ENCODE results near the gene GSTK1.
"Not testable (repeated sequence)": the region's sequence is repeated elsewhere in the genome, so short reads cannot be mapped to it uniquely, and the experiment has no call there.

GSTK1 gene

GRCh38 chr7:143285806-143286521 is 22.7 kb downstream of the GSTK1 start:
- H3K4me3 ChIP-seq (replicated peaks; ENCODE audit: low read depth, low read length) = no peak overlapping the region
- TF ChIP-seq, protein P1, sequence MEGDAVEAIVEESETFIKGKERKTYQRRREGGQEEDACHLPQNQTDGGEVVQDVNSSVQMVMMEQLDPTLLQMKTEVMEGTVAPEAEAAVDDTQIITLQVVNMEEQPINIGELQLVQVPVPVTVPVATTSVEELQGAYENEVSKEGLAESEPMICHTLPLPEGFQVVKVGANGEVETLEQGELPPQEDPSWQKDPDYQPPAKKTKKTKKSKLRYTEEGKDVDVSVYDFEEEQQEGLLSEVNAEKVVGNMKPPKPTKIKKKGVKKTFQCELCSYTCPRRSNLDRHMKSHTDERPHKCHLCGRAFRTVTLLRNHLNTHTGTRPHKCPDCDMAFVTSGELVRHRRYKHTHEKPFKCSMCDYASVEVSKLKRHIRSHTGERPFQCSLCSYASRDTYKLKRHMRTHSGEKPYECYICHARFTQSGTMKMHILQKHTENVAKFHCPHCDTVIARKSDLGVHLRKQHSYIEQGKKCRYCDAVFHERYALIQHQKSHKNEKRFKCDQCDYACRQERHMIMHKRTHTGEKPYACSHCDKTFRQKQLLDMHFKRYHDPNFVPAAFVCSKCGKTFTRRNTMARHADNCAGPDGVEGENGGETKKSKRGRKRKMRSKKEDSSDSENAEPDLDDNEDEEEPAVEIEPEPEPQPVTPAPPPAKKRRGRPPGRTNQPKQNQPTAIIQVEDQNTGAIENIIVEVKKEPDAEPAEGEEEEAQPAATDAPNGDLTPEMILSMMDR (IDR thresholded peaks at IDR 0.05; ENCODE audit: low read depth, low read length, missing control alignments) = no peak
- DNase-seq (ENCODE audit: extremely low read depth, low read depth) = no peak

GRCh38 chr7:143286522-143286890 is 23.3 kb downstream of the GSTK1 start:
- no peak overlapping the region for H3K4me3 ChIP-seq (replicated peaks; ENCODE audit: low read depth, low read length)
- TF ChIP-seq, protein P1 (IDR thresholded peaks at IDR 0.05; ENCODE audit: low read depth, low read length, missing control alignments) = no peak
- no peak for DNase-seq (ENCODE audit: extremely low read depth, low read depth)

DNA sequence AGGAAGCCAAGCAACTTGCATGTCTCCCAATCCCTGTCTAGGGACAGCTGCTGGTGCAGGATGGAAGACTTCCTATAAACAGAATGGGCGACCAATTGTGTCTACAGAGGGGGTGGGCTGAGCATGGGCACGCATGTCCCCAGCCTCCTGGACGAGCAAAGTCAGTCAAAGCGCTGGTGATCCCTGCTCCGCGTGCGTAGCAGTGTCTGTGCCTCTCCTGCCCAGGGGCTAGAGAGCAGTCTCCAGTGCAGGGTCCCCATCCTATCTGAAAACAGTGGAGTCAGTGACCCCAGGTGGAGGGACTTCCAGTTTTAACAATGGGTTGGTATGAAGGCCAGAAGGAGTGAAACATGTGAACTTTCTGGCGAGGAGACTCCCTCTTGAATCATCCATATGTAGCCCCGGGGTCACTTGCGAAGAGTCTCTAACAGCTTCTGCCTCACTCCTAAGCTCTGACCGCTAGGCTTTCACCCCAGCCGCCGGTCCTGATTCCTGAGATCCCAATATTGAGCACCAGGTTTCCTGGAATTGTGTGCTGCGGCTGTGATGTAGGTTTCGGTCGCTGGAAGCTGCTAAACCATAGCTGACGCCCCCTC is 24.2 kb downstream of the GSTK1 start:
- no peak overlapping the region for H3K4me3 ChIP-seq (replicated peaks; ENCODE audit: low read depth, low read length)
- TF ChIP-seq, protein P1 (IDR thresholded peaks at IDR 0.05; ENCODE audit: low read depth, low read length, missing control alignments) = no peak
- no peak for DNase-seq (ENCODE audit: extremely low read depth, low read depth)

GRCh38 chr7:143287935-143288826 is 24.9 kb downstream of the GSTK1 start, which contains the start of gene CASP2:
Gene CASP2 (plus strand): TSS chr7:143288351. CDS start chr7:143288456, 105 bp downstream.
- peak within 1 kb of the TSS; percentile 93 for H3K4me3 ChIP-seq (replicated peaks; ENCODE audit: low read depth, low read length)
- TF ChIP-seq, protein P1 (IDR thresholded peaks at IDR 0.05; ENCODE audit: low read depth, low read length, missing control alignments) = no peak
- DNase-seq (ENCODE audit: extremely low read depth, low read depth) = peak; percentile 81

DNA sequence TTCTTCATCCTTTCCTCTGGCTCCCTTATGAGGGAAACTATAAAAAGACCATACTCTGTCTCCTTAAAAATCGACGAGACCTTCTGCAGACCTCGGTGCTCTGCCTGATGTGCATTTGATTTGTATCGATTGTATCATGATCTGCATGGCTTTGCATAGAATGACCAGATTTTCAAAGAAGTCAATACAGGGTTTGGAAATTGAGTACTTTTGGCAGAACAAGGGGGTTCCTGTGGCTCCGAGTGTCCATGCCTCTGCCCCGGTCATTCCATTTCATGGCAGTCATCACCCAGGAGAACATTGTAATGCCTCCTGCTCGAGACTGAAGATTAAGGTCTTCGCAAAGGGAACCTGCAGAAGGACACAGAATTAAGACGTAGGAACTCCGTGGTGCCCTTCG is 25.6 kb downstream of the GSTK1 start:
- no peak for DNase-seq (ENCODE audit: extremely low read depth, low read depth)
- TF ChIP-seq, protein P1 (IDR thresholded peaks at IDR 0.05; ENCODE audit: low read depth, low read length, missing control alignments) = no peak

DNA sequence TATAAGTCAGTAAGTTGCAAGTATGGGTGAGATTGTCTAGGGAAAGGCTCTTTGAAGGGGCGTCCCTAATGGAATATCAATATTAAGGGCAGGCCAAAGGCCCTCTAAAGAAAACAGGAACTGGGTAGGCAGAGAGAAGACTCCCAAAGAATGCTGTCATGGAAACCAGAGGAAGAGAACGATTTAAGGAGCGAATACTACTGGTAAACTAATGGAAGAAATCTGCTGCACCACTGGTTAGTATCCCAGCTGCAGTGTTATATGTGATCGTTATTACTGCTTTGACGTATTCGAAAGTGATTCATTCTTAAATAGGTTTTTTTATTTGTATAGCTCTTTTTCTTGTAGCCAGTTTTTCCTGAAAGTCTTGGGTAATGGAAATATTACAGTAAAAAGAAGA is 26.2 kb downstream of the GSTK1 start:
- H3K4me3 ChIP-seq (replicated peaks; ENCODE audit: low read depth, low read length) = peak overlapping the region; percentile 93
- no peak for DNase-seq (ENCODE audit: extremely low read depth, low read depth)
- TF ChIP-seq, protein P1 (IDR thresholded peaks at IDR 0.05; ENCODE audit: low read depth, low read length, missing control alignments) = no peak

More for the DNA sequence above, 25.6 kb downstream of the GSTK1 start:
- H3K4me3 ChIP-seq (replicated peaks; ENCODE audit: low read depth, low read length) = peak overlapping the region; percentile 93

- not testable (repeated sequence) for DNase-seq (ENCODE audit: extremely low read depth, low read depth)
- H3K4me3 ChIP-seq (replicated peaks; ENCODE audit: low read depth, low read length) = peak overlapping the region; percentile 93
Measured at GRCh38 chr7:143289888-143290287, 26.6 kb downstream of the GSTK1 start.
